ENCODE data around the gene IFNA5. TPM values are rescaled to one million over a fixed set of nuclear protein-coding genes. Genes with fewer than 3 reads are reported as not detected.

IFNA5 gene
- total RNA-seq, 1 experiment from 2014 or later = not detected

GRCh38 chr9:21324047-21324446, 18.9 kb upstream of the IFNA5 start (continued):
- no peak for TF ChIP-seq REST (IDR thresholded peaks at IDR 0.05; ENCODE audit: low read depth)
- TF ChIP-seq, protein P1, sequence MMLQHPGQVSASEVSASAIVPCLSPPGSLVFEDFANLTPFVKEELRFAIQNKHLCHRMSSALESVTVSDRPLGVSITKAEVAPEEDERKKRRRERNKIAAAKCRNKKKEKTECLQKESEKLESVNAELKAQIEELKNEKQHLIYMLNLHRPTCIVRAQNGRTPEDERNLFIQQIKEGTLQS (IDR thresholded peaks at IDR 0.05) = no peak

DNA sequence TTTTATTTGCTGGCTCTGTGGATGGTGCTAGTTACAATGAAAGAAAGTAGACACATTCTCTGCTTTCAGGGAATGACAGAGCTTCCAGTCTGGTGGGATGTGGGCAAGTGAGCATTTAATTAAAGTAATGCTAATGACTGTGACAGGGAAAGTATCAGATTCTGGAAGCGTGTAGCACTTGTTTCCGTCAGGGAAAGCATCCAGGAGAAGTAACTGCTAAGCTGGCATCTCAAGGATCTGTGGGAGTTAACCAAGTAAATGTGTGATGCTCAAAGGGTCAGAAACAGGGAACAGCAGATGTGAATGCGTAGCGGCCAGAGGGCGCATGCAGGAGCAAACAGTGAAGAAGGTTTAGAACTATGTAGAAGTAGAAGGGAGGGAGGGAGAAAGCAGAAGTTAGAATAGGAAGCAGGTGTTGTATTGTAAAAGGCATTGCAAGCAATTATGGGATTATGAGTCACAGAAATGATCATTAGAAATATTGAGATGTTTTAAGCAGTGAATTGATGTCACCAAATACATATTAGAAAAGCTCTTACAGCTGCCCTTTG, 17.9 kb upstream of the IFNA5 start:
- intact Hi-C loops (cut with micrococcal nuclease) = no loop called here
- ATAC-seq (no peak), DNase-seq (ENCODE audit: low read depth, low spot score) (no peak)
- Histone ChIP-seq H3K9me2 (ENCODE audit: insufficient read depth) (no peaks in the 10 kb centered on the region), H3K27me3 (ENCODE audit: insufficient read depth, low read length) (no peaks in the 10 kb centered on the region), H4K20me1 (ENCODE audit: insufficient read depth) (peaks cover 5% of the 10 kb centered on the region; the same call in 1 of the 2 replicates), H3K4me2 (ENCODE audit: low read length) (no peak overlapping the region), H3K27ac (ENCODE audit: low read depth, low read length) (no peak overlapping the region), H3K9me3 (ENCODE audit: control insufficient read depth in 1 of 2, insufficient read depth in 1 of 2, low read depth in 1 of 2, low read length in 2 of 2) (no peaks in the 10 kb centered on the region), H3K36me3 (ENCODE audit: control insufficient read depth in 1 of 2, insufficient read depth in 2 of 2, low read length in 2 of 2) (0 out of 4 replicates have a peak, but pooled peaks cover 0 to 5% of the 10 kb centered on the region in 2 experiments), H2AFZ (ENCODE audit: low read depth, low read length, poor library complexity, severe bottlenecking) (no peak overlapping the region), H3K79me2 (ENCODE audit: insufficient read depth, low read length) (peaks cover 28% of the 10 kb centered on the region), H3K9ac (ENCODE audit: low read length) (no peak overlapping the region), H3K4me3 (replicated peaks in 1 of 2; ENCODE audit: low read depth in 1 of 2, low read length in 2 of 2) (no peak overlapping the region), H3K4me1 (ENCODE audit: control insufficient read depth in 1 of 2, insufficient read depth in 2 of 2, low read length in 2 of 2) (peaks cover 0 to 4% of the 10 kb centered on the region in 2 experiments; a peak in 1 of 4 replicates)
- CTCF ChIA-PET = no interaction called here
- no TSS peak for BruUV-seq (replicated peaks)
- POLR2A ChIA-PET = interaction anchor here (0.7 kb wide), 1 partner anchor 63 kb away, joined by 3 read pairs; no protein-coding TSS in a partner anchor
- RAD21 ChIA-PET (ENCODE audit: low non-redundant PET in 1 of 2, low total read pairs in 2 of 2, uncharacterized antibody in 2 of 2, unreplicated experiment in 2 of 2) = no interaction called here
- TF ChIP-seq FOSL1 (IDR thresholded peaks at IDR 0.05; ENCODE audit: low read depth) (no peak), SP1 (IDR thresholded peaks at IDR 0.05; ENCODE audit: low read depth) (no peak), EGR1 (IDR thresholded peaks at IDR 0.05; ENCODE audit: low read depth) (no peak), RAD21 (IDR thresholded peaks at IDR 0.05; ENCODE audit: low read depth) (no peak), YY1 (IDR thresholded peaks at IDR 0.05; ENCODE audit: extremely low read depth, insufficient replicate concordance, low read depth, low read length) (no peak), REST (IDR thresholded peaks at IDR 0.05; ENCODE audit: low read depth) (no peak), SRF (IDR thresholded peaks at IDR 0.05; ENCODE audit: low read depth) (no peak), SIN3A (IDR thresholded peaks at IDR 0.05; ENCODE audit: low read depth) (no peak), EZH2phosphoT487 (IDR thresholded peaks at IDR 0.05; ENCODE audit: borderline replicate concordance) (no peak), ZFX (IDR thresholded peaks at IDR 0.05) (no peak), EZH2 (IDR thresholded peaks at IDR 0.05) (no peak), TCF7L2 (IDR thresholded peaks at IDR 0.05; ENCODE audit: borderline replicate concordance, extremely low read depth, insufficient read depth, insufficient read length) (no peak), CEBPB (IDR thresholded peaks at IDR 0.05; ENCODE audit: low read depth) (no peak)
- TF ChIP-seq, protein P1 (IDR thresholded peaks at IDR 0.05) = no peak
- TF ChIP-seq, protein P2, sequence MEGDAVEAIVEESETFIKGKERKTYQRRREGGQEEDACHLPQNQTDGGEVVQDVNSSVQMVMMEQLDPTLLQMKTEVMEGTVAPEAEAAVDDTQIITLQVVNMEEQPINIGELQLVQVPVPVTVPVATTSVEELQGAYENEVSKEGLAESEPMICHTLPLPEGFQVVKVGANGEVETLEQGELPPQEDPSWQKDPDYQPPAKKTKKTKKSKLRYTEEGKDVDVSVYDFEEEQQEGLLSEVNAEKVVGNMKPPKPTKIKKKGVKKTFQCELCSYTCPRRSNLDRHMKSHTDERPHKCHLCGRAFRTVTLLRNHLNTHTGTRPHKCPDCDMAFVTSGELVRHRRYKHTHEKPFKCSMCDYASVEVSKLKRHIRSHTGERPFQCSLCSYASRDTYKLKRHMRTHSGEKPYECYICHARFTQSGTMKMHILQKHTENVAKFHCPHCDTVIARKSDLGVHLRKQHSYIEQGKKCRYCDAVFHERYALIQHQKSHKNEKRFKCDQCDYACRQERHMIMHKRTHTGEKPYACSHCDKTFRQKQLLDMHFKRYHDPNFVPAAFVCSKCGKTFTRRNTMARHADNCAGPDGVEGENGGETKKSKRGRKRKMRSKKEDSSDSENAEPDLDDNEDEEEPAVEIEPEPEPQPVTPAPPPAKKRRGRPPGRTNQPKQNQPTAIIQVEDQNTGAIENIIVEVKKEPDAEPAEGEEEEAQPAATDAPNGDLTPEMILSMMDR (IDR thresholded peaks at IDR 0.05 in 2 of 3, conservative IDR thresholded peaks at IDR 0.05 in 1 of 3; ENCODE audit: borderline replicate concordance in 1 of 3, insufficient read depth in 1 of 3, low read depth in 2 of 3, low read length in 2 of 3) = no peak

All from HCT116 (cell line).